Activated CD4-positive, alpha-beta memory T cell treated with anti-CD3 and anti-CD28 coated beads for 36 hours (primary cell): ENCODE results near the gene ABLIM3. TPM values are rescaled to one million over a fixed set of nuclear protein-coding genes. Genes with fewer than 3 reads are reported as not detected.

ENCODE experiments used
- CTCF ChIA-PET: fragments of 350-600 bp; sonication (Branson Sonifier 250); formaldehyde crosslinking; loops from one replicate; lab custom pipeline; 2021; ENCODE audit warnings: antibody characterized with exemption, inconsistent platforms; lab: Charles Lee
- POLR2A ChIA-PET: fragments of 350-600 bp; sonication (Branson Sonifier 250); formaldehyde crosslinking; loops from one replicate; lab custom pipeline; 2021; ENCODE audit warnings: antibody characterized with exemption; lab: Charles Lee
- DNase-seq: peaks from one replicate; pipeline ENCODE4 v3.0.0-alpha.2; 2020
- H3K27ac Mint-ChIP-seq: one replicate; pipeline ENCODE4 v1.8.0; 2021; ENCODE audit warnings: mixed read lengths
- H3K27me3 Mint-ChIP-seq: one replicate; pipeline ENCODE4 v1.8.0; 2021; ENCODE audit warnings: mixed read lengths
- H3K36me3 Mint-ChIP-seq: one replicate; pipeline ENCODE4 v1.8.0; 2021; ENCODE audit warnings: mixed read lengths
- H3K4me1 Mint-ChIP-seq: one replicate; pipeline ENCODE4 v1.8.0; 2021; ENCODE audit warnings: low read depth, mixed read lengths
- H3K4me3 Mint-ChIP-seq: one replicate; pipeline ENCODE4 v1.8.0; 2021; ENCODE audit warnings: mild to moderate bottlenecking, mixed read lengths
- H3K9me3 Mint-ChIP-seq: one replicate; pipeline ENCODE4 v1.8.0; 2021; ENCODE audit warnings: mixed read lengths
- intact Hi-C: fragments of 100-400 bp; cut with micrococcal nuclease; formaldehyde crosslinking; loops from one replicate; pipeline ENCODE4 v1.15.1; 2023
- total RNA-seq, 2 experiments: library from RNA; stranded (reverse); gene quantifications; one replicate each; pipeline ENCODE4 v1.2.3, GENCODE V29; 2021

The ABLIM3 gene
- total RNA-seq, 2 experiments from 2014 or later = 0.10 to 0.24 TPM

DNA sequence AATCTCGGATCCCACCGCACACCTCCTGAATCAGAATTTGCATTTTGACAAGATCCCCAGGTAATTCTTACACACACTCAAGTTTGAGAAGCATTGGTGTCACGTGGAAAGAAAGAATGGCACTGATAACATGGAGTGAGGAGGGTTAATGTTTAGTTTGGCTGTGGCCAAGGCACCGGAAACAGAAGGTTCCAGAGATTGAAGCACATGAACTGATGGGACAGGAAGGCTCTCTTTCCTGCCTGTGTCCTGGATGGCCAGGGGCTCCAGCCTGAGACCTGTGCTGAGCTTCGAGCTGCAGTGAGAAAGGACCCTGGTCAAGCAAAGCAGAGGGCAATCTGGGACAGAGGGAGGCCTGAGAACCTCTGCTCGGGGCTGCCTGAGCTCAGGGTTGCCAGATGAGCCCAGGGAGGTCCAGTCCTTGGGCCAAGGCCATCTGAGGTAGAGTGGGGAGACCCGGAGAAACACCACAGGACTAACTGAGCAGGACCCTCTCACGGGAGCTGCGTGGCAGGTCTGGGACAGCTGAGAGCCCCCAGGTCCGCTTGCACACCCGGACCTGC lies 157.6 kb downstream of the ABLIM3 start:
- H3K27me3 Mint-ChIP-seq = peaks cover 5% of the 10 kb centered on the region
- CTCF ChIA-PET = interaction anchor here (0.7 to 1.5 kb wide), 3 partner anchors 19 to 529 kb away, joined by 3 to 6 read pairs (median 5); no protein-coding TSS in a partner anchor
- H3K27ac Mint-ChIP-seq = no peak overlapping the region
- no peaks in the 10 kb centered on the region for H3K9me3 Mint-ChIP-seq
- H3K36me3 Mint-ChIP-seq = no peaks in the 10 kb centered on the region
- POLR2A ChIA-PET = no interaction called here
- H3K4me1 Mint-ChIP-seq = peaks cover 10% of the 10 kb centered on the region
- no peak for DNase-seq
- intact Hi-C loops = no loop called here
- H3K4me3 Mint-ChIP-seq = no peak overlapping the region

DNA sequence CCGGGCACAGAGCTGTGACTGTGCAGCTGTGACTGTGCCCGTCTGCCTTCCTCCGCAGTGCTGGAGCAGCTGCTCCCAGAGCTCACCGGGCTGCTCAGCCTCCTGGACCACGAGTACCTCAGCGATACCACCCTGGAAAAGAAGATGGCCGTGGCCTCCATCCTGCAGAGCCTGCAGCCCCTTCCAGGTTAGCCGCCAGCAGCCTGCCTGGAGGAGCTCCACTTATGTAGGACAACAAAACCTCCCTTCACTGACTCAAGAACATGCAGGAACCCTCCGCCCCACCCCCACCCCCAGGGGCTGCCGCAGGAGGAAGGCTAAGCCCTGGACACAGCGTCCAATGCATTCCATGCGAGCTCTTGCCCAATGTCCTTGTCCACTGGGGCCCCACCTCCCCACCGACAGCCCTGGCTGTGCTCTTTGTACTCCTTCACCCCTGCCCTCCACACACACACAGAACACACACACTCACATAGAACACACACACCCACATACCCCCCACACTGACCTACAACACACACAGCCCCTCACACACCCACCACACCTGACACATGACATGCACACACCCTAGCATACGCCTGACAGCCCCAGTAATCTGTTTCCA lies 158.3 kb downstream of the ABLIM3 start:
- H3K27ac Mint-ChIP-seq = no peak overlapping the region

GRCh38 chr5:149300441-149300840 lies 159.1 kb downstream of the ABLIM3 start:
- intact Hi-C loops = no loop called here
- no peaks in the 10 kb centered on the region for H3K36me3 Mint-ChIP-seq
- H3K4me3 Mint-ChIP-seq = no peak overlapping the region
- DNase-seq = no peak
- ChIA-PET POLR2A (no interaction called here), CTCF (interaction anchor here (0.6 to 1.8 kb wide), 2 partner anchors 32 to 72 kb away, joined by 3 to 5 read pairs; no protein-coding TSS in a partner anchor)
- H3K27me3 Mint-ChIP-seq = peaks cover 3% of the 10 kb centered on the region
- no peak overlapping the region for H3K27ac Mint-ChIP-seq
- peaks cover 5% of the 10 kb centered on the region for H3K4me1 Mint-ChIP-seq
- no peaks in the 10 kb centered on the region for H3K9me3 Mint-ChIP-seq

More for the DNA sequence above, 158.3 kb downstream of the ABLIM3 start:
- Mint-ChIP-seq H3K4me3 (no peak overlapping the region), H3K27me3 (peaks cover 5% of the 10 kb centered on the region), H3K36me3 (no peaks in the 10 kb centered on the region), H3K9me3 (no peaks in the 10 kb centered on the region), H3K4me1 (peaks cover 10% of the 10 kb centered on the region)
- no peak for DNase-seq
- intact Hi-C loops = no loop called here
- POLR2A ChIA-PET = no interaction called here
- CTCF ChIA-PET = interaction anchor here (0.6 to 1.5 kb wide), 2 partner anchors 33 to 72 kb away, joined by 3 to 6 read pairs; no protein-coding TSS in a partner anchor

- no peak for DNase-seq
- no peak overlapping the region for H3K27ac Mint-ChIP-seq
- peaks cover 4% of the 10 kb centered on the region for H3K4me1 Mint-ChIP-seq
- H3K9me3 Mint-ChIP-seq = no peaks in the 10 kb centered on the region
- ChIA-PET POLR2A (no interaction called here), CTCF (interaction anchor here (0.8 to 1.8 kb wide), 2 partner anchors 10 to 71 kb away, joined by 3 to 5 read pairs; no protein-coding TSS in a partner anchor)
- no peaks in the 10 kb centered on the region for H3K36me3 Mint-ChIP-seq
- intact Hi-C loops = no loop called here
- no peak overlapping the region for H3K4me3 Mint-ChIP-seq
- peaks cover 3% of the 10 kb centered on the region for H3K27me3 Mint-ChIP-seq
Measured at GRCh38 chr5:149301049-149301743, 159.9 kb downstream of the ABLIM3 start.

- Mint-ChIP-seq H3K4me3 (no peak overlapping the region), H3K4me1 (peaks cover 4% of the 10 kb centered on the region), H3K9me3 (no peaks in the 10 kb centered on the region), H3K27ac (no peak overlapping the region), H3K36me3 (no peaks in the 10 kb centered on the region), H3K27me3 (peaks cover 3% of the 10 kb centered on the region)
- CTCF ChIA-PET = interaction anchor here (0.8 to 1.8 kb wide), 2 partner anchors 10 to 70 kb away, joined by 3 to 5 read pairs; no protein-coding TSS in a partner anchor
- intact Hi-C loops = no loop called here
- POLR2A ChIA-PET = no interaction called here
- no peak for DNase-seq
Measured at GRCh38 chr5:149301744-149302380, 160.6 kb downstream of the ABLIM3 start.

GRCh38 chr5:149302641-149303040 lies 161.3 kb downstream of the ABLIM3 start:
- H3K27ac Mint-ChIP-seq = no peak overlapping the region
- ChIA-PET POLR2A (no interaction called here), CTCF (no interaction called here)

GRCh38 chr5:149303210-149303609 lies 161.9 kb downstream of the ABLIM3 start:
- Mint-ChIP-seq H3K27me3 (peaks cover 3% of the 10 kb centered on the region), H3K36me3 (no peaks in the 10 kb centered on the region), H3K9me3 (no peaks in the 10 kb centered on the region), H3K4me3 (no peak overlapping the region), H3K27ac (no peak overlapping the region), H3K4me1 (peaks cover 4% of the 10 kb centered on the region)
- DNase-seq = no peak
- CTCF ChIA-PET = no interaction called here
- intact Hi-C loops = no loop called here
- POLR2A ChIA-PET = no interaction called here

More at GRCh38 chr5:149302641-149303040, 161.3 kb downstream of the ABLIM3 start:
- intact Hi-C loops = no loop called here
- Mint-ChIP-seq H3K9me3 (no peaks in the 10 kb centered on the region), H3K36me3 (no peaks in the 10 kb centered on the region), H3K4me1 (peaks cover 4% of the 10 kb centered on the region), H3K4me3 (no peak overlapping the region), H3K27me3 (peaks cover 3% of the 10 kb centered on the region)
- DNase-seq = no peak

DNA sequence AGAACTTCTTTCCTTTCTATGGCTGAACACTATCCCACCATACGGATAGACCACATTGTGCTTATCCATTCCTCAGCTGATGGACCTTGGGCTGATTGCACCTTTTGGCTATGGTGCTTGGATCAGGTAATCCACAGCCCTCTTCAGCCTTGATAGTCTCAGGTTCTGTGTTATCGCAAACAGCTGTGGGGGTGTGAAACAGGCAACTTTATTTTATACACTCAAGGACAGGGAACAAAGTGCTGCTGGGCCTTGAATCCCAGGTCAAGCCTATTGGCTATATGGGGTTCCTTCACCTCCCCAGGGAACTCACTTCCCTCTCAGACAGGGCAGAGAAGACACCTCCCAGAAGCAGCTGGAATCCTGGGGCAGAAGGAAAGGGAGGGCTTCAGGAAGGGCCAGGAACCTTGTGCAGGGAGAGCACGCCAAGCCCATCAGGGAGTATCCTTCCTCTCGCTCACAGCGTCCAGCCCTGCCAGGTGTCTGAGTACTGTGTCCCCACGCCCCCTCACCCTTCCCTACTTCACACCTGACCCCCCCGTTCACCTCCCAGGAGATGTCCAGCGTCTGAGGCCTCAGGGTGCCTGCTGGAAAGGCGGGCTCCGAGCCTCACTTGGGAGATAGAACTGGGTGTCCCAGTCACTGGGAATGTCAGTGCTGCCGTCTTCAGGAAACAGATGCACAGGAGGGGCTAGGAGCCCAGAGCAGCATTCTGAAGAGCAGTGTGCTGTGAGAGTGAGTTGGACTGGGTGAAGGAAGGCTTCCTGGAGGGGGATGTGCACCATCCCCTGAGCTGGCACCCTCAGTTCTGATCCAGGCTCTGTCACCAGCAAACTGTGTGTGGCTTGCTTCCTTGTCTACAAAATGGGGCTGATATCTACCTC lies 163.1 kb downstream of the ABLIM3 start:
- H3K4me3 Mint-ChIP-seq = no peak overlapping the region
- no peaks in the 10 kb centered on the region for H3K4me1 Mint-ChIP-seq
- CTCF ChIA-PET = interaction anchor here (0.8 kb wide), 1 partner anchor 13 kb away, joined by 3 read pairs; no protein-coding TSS in a partner anchor
- no peak overlapping the region for H3K27ac Mint-ChIP-seq
- no peaks in the 10 kb centered on the region for H3K36me3 Mint-ChIP-seq
- DNase-seq = no peak
- intact Hi-C loops = no loop called here
- peaks cover 3% of the 10 kb centered on the region for H3K27me3 Mint-ChIP-seq
- H3K9me3 Mint-ChIP-seq = no peaks in the 10 kb centered on the region
- POLR2A ChIA-PET = no interaction called here

GRCh38 chr5:149309354-149309753 lies 168.1 kb downstream of the ABLIM3 start:
- H3K36me3 Mint-ChIP-seq = no peaks in the 10 kb centered on the region
- H3K9me3 Mint-ChIP-seq = no peaks in the 10 kb centered on the region
- no peak for DNase-seq
- CTCF ChIA-PET = interaction anchor here (0.9 to 1.5 kb wide), 5 partner anchors 8 to 255 kb away, joined by 3 to 6 read pairs (median 3); no protein-coding TSS in a partner anchor
- no peak overlapping the region for H3K4me3 Mint-ChIP-seq
- intact Hi-C loops = no loop called here
- no peaks in the 10 kb centered on the region for H3K27me3 Mint-ChIP-seq
- no peak overlapping the region for H3K27ac Mint-ChIP-seq
- H3K4me1 Mint-ChIP-seq = no peaks in the 10 kb centered on the region
- POLR2A ChIA-PET = no interaction called here
